HG03520 (cell line): ENCODE measurements around the gene PRKRIP1.
"Not testable (repeated sequence)": the region's sequence is repeated elsewhere in the genome, so short reads cannot be mapped to it uniquely, and the experiment has no call there.

ENCODE experiments used
- ATAC-seq: cut with Tn5 transposase; IDR thresholded peaks from one replicate; pipeline ENCODE4 v1.9.1; 2021; ENCODE audit warnings: mild to moderate bottlenecking, moderate library complexity; ENCODE audit not compliant: unreplicated experiment

Gene PRKRIP1

DNA sequence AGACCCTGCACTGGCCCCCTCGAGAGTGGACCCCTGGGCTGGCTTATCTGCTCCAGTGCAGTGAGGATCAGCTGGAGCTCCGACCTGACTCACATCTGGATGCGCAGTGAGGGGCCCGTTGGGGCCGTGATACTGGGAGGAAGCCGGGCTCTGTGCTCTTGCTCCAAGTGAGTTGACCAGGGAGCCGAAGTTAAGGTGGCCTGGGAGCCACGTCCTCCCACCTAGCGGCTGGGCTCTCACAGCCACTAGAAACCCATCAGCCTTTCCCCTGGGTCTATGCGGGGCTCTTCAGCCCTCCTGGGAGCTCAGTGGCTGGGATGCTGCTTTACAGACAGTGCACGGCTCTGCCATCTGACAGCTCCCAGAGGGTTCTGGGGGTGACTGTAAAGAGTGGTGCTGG, 59.4 kb downstream of the PRKRIP1 start:
- ATAC-seq = no peak

DNA sequence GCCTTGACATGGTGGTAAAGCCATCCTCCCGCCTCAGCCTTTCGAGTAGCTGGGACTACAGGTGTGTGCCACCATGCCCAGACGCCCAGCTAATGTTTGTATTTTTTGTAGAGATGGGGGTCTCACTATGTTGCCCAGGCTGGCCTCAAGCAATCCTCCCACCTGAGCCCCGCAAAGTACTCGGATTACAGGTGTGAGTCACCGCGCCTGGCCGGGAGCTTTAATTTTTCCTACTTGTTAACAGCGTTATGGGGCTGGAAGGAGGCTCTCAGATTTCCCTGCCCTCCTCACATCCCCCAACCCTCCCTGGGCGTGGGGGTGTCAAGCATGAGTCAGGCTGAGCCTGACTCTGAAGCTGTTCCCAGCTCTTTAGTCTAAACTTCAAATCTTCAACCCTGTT, 60.2 kb downstream of the PRKRIP1 start:
- ATAC-seq = no peak

DNA sequence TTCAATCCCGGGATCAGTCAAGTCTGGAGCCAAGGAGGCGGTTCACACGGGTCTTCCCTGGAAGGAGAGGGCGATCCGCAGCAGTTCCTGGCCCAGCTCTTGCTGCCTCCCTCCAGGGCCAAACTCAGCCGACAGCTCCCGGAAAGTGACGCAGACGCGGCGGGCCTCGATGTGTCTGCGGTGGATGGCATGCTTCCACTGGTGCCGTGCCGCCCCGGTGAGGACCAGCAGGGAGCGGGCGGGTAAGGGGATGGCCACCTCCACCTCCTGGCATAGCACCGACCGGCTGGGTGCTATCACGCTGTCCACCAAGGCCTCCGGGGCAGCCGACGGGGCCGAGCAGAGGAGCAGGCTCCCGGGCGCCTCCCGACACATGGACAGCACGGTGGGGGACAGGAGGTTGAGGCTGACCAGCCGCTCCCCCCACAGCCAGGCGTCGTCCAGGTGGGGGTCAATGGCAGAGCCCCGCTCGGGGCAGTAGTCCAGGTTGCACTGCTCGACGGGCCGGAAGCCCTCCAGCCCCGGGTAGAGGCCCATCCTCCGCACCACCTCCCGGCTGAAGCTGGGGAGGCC, 61.3 kb downstream of the PRKRIP1 start:
- ATAC-seq = no peak

DNA sequence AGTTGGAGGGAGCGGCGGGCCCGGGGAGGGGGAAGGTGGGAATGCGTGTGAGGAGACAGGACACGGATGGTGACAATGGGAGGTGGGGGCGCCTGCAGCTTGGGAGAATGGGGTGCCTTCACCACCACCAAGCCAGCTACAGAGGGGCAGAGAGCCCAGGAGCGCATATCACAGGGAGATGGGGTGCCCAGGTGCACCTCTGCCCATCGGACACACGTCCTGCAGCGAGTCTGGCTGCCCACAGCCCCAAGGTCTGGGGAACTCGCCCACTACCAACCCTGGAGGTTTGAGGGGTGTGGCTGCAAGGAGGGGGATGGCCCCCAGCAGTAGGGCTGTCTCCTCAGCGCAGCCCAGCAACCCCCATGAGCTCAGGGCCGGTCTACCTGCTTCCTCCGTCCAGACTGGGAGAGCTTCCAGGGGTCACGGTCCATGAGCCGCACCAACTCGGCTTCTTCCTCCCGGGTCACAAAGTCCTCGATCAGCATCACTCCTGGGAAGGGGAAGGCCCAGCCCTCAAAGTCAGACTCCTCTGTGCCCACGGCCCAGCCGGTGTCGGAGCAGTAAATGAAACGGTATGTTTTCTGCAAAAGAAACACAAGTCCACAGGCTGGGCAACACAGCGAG, 63.2 kb downstream of the PRKRIP1 start:
- ATAC-seq = no peak

DNA sequence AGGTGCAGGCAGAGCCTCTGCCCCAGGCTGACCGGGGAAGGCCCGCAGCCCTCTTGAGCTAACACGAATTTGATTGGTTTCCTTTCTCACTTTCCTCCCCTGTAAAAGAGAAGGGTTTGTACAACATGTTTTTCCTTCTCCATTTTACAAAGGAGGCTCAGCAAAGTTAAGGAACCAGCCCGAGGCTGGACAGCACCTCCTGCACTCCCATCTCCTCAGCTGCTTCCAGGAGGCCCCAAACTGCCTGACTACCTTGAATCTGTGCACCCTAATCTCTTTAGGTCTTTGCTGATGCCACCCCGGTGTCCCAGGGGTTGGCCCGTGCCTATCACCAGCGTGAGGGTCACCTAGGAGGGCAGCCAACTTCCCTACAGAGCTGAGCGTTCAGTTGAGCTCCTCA, 64.3 kb downstream of the PRKRIP1 start:
- ATAC-seq = no peak

DNA sequence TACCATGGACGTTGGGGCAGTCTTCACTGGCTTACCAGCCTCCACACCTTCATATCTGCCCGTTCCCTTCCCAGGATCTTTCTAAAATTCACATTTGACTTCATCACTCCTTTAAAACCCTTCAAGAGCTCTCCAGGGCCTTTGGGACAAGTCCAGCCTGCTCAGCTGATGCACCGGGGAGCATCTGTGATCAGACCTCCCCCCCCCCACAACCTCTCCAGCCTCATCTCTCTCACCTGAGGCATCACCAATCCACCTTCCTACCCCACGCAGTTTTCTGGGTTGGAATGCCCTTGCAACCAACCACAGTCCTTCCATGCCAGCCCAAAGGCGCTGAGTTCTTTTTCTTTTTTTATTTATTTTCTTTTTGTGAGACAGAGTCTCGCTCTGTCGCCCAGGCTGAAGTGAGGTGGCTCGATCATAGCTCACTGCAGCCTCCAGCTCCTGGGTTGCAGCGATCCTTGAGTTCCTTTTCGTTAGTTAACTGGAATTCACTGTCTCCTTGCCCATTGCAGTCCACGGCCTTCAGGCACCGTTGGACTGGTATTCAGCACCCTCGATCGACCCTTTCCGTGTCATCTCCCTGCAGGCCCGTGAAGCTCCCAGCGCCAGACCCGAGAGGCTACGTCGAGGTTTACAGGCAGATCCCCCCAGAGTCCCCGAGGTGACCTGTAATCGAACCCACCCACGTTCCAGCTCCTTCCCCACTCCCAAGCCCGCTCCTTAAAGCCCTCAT, 67.8 kb downstream of the PRKRIP1 start:
- no peak for ATAC-seq

DNA sequence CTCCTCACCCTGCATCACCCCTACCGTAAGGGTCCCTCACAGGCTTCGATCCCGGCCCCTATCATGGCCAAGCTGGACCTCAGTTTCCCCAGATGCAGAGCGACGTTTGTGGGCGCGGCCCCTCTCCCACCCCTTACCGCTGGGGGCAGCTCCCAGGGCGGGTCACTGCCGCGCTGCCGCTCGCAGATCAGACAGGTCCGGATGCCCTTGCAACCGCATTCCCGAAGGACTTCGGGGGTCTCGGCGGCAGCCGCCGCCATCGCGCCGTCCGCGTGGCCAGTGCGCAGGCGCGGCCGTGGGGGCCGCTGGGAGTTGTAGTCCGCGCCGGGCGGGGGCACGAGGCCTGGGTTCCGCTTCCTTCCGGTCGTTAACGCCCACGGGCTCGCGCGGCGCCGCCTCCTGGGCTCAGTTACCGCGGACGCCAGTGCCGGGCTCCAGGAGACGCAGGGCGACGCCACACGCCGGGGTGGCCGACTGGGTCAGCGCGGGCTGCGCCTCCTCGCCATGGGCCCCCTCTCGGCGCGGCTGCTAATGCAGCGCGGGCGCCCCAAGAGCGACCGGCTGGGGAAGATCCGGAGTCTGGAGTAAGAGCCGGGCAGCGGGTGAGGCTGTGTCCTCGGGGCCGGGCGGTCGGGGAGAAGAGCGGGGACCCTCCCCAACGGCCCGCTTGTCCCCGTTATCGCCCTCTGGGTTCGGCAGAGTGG, 68.6 kb downstream of the PRKRIP1 start, which contains the start of the genes ALKBH4 and LRWD1:
Gene ALKBH4, minus strand, starts transcription at position 287 of the 704 bp plus-strand sequence. Its CDS starts 27 bp downstream, at position 260.
Gene LRWD1, plus strand, starts transcription at position 408 of the 704 bp plus-strand sequence. Its CDS starts 97 bp downstream, at position 505.
- ATAC-seq = peak; percentile 79

DNA sequence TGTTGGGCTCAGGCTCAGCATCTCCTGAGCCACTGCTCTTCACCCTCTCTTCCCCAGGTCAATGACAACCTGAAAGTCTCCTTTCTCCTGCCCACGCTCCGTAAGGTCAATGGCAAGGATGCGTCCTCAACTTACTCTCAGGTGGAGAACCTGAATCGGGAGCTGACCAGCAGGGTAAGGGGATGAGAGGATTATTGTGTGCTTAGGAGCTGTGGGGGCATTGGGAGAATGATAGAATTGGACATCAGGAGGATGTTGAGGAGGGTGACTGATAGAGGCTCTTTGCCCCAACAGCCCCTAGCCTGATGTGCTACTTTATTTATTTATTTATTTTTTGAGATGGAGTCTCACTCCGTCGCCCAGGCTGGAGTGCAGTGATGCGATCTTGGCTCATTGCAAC, 69.9 kb downstream of the PRKRIP1 start:
- ATAC-seq = no peak

DNA sequence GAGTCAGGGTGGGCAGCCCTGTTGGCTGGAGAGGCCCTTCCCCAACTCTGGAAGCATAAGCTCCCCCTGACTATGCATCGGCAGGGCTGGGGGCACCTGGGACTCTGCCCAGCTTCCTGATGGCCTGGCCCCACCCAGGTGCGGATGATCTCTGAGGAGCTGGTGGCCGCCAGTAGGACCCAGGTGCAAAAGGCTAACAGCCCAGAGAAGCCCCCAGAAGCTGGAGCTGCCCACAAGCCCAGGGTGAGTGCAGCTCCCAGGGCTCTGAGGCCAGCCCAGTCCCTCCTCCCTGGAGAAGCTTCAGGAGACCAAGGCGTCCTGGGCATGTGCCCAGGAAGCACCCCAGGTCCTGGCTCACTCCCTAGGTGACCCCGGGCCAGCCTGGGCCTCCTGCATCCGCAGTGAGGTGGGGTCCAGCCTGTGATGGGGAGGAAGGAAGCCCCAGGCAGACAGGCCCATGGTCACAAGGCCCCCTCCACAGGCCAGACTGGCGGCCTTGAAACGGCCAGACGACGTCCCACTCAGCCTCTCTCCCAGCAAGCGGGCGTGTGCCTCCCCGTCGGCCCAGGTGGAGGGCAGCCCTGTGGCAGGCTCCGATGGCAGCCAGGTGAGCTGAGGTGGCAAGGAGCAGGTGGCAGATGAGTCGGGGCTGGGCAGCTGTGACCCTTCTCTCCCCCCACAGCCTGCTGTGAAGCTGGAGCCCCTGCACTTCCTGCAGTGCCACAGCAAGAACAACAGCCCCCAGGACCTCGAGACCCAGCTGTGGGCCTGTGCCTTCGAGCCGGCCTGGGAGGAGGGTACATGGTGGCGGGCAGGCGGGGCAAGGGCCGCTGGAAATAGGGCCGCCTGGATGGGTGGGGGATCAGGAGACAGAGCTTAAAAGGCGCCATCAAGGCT, 71.7 kb downstream of the PRKRIP1 start:
- ATAC-seq = no peak

DNA sequence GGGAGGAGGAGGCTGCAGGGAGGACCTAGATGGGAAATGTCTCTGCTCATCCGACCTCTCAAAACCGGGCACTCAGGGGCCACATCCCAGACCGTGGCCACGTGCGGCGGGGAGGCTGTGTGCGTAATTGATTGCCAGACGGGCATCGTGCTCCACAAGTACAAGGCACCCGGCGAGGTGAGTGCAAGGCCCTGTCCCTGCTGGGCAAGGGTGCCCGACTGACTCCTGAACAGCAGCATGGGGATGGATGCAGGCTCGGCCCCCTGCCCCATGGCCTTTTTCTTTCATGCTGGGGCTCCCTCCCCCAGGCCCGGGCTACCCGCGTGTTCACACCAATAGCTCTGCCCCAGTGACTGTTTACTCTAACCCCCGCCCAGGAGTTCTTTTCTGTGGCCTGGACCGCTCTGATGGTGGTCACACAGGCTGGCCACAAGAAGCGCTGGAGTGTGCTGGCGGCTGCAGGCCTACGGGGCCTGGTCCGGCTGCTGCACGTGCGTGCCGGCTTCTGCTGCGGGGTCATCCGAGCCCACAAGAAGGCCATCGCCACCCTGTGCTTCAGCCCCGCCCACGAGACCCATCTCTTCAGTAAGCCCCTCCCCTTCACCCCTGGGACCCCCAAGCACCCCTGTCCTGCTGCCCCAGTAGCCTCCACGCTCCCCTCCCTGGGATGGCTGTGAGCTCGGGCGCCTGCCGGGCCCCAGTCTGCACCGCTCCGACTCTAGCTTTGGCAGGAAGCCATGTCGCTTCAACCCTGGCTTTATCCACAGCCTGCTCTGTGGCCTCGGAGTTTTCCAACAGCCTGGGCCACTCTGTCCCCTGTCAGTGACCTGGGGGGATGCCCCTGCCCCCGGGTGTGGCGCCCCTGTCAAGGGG, 72.6 kb downstream of the PRKRIP1 start:
- ATAC-seq = no peak

DNA sequence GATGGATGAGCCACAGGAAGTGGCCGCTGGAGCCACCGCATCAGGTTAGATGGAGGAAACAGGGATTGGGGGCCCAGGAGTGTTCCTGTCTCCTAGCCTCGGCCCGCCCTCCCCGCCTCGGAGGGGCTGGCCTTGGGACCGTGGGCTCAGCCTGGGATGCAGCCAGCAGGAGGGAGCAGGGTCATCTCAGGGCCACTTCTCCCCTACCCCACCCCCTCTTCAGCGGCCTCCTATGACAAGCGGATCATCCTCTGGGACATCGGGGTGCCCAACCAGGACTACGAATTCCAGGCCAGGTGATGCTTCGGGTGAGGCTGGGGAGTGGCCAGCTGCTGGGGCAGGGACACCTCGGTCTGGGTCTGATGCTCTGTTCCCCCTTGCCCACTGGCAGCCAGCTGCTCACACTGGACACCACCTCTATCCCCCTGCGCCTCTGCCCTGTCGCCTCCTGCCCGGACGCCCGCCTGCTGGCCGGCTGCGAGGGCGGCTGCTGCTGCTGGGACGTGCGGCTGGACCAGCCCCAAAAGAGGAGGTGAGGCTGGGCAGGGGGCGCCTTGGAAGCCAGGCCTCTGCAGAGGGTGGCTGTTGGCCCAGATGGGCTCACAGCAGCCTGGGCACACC, 73.3 kb downstream of the PRKRIP1 start:
- ATAC-seq = no peak

DNA sequence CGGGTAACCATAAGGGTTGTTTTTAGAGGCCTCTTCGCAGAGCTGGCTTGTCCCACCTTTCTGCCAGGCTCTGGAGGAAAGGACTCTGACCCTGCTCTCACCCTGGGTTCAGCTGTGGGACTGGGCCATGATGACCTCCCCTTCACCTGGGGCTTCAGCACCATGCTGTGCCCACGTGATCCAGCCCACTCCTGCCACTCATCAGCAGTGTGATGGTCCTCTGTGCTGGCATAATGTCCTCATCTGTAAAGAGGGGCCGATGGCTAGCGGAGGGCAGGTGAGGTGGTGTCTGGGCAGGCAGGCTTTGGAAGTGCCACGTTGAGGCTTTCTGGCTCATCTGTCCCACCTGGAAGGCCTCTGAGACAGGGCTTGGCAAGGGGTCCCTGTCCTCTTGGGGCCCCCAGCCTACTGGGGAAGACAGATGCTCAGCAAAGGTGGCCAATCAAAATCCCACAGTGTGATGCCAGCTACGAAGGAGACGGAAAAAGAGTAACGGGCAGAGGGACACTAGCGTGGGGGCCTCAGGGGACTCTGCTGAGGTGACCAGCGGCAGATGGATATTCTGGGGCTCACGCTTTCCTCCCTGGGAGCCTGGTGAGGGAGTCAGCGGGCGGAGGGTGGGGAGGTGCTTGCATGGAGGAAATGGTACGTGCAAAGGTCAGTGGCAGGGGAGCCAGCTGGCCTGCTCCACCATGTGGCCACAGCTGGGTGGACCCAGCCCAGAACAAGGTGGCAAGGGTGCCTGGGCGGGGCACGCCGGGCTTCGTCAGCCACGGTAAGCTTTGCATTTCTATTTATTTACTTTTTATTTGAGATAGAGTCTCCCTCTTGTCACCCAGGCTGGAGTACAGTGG, 74.0 kb downstream of the PRKRIP1 start:
- ATAC-seq = no peak

DNA sequence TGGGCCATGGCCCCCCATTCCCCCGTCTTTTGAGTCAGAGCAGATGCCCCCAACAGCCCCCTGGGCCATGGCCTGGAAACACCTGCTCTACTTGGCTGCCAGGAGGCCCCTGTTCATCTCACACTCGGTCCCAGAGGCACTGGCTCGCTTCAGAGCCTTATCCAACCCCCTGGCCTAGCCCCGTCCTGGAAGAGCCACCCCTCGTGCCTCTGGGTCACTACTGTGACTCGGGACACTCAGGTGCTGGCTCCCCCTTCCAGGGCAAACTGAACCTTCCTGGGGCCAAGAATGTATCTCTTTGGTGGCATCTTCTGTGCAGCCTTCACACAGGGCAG, 75.6 kb downstream of the PRKRIP1 start:
- no peak for ATAC-seq

DNA sequence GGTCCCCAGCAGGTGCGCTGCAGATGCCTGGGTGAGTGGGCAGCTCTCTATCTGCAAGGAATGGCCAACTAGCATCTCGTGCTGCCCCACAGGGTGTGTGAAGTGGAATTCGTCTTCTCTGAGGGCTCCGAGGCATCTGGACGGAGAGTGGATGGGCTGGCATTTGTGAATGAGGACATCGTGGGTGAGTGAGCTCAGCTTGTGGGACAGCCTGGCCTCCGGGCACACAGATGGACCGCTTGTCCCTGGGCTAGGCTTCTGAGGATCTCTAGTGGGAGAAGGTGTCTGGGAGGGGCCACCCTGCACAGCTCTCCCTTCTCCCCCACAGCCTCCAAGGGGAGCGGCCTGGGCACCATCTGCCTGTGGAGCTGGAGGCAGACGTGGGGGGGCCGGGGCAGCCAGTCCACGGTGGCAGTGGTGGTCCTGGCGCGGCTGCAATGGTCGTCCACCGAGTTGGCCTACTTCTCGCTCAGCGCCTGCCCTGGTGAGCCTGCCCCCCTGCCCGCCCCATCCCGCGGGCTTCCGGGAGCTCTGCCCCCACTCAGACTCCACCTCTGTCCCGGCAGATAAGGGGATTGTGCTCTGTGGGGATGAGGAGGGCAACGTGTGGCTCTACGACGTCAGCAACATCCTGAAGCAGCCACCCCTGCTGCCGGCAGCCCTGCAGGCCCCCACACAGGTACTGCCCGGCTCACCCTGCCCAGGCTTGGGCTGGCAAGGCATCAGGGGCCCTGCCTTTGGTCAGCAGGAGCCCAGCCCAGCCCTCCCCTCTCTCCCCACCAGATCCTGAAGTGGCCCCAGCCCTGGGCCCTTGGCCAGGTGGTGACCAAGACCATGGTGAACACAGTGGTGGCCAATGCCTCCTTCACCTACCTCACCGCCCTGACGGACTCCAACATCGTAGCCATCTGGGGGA, 76.2 kb downstream of the PRKRIP1 start:
- no peak for ATAC-seq

DNA sequence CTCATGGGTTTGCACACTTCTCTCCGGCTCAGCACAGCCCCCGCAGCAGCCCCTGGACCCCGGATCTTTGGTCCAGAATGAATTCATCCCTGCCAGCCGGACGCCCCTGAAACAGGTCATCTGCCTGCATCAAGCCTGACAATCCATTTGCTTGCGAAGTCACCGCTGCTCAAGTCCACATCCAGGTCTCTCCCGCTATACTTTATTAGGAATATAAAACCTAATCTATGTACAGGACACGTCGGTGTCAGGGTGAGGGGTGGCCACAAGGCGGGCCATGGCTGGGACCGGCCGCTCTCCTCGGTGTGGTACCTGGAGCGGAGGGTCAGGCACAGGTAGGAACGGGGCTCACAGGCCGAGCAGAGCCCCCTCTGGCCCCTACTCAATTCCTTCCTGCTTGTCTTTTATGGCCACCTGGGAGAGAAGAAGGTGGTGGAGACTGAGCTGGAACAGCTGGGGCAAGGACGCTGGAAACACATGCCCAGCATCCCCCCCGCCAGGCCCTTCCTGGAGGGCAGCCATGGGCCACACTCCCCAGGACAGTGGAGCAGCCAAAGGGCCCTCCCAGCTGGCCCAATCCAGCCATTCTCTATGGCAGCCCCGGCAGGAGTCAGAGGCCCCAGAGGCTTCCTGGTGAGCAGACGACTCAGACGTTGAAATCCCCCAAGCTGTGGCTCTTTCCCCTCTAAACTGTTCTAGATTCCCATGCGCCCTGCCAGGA, 77.3 kb downstream of the PRKRIP1 start:
- ATAC-seq = no peak

DNA sequence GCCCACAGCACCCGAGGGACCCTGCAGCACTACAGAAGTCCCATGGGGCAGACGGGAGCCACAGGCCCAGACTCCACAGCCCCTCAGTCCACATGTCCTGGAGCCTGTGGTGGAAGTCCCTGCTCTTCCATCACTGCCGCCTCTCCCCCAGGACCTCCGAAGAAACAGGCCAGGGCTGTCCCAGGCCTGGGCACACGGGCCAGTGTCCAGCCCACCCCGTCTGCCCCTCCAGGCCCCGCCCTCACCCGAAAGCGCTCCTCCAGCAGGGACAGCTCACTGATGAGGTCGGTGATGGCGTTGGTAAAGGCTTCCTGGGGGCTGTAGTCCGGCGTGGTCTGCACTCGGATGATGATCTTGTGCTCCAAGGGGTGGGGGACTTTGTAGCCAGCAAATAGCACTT, 78.0 kb downstream of the PRKRIP1 start:
- ATAC-seq = not testable (repeated sequence)
